ENCODE results near the gene SCP2. TPM values are rescaled to one million over a fixed set of nuclear protein-coding genes. Genes with fewer than 3 reads are reported as not detected.

SCP2 gene
- total RNA-seq, 4 donors from 2014 or later = 97.8 to 194 (median 118) TPM

DNA sequence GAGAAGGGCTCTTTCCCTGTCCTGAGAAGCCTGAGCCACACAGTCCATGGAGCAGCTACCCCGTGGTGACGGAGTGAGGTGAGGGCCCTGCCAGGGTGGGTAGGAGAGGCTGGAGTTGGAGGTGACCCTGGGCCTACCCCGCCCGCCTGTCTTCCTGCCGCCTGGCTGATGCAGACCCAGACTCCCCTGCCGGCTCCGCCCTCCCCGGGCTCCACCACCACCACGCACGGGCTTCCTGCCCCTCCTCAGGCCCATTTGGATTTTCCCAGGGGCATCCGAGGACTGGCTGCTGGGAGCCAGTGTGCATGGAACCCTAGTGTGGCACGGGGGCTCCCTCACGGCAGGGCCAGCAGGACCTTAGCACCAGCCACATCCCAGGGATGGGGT, 167.4 kb downstream of the SCP2 start:
- TF ChIP-seq, protein P1, sequence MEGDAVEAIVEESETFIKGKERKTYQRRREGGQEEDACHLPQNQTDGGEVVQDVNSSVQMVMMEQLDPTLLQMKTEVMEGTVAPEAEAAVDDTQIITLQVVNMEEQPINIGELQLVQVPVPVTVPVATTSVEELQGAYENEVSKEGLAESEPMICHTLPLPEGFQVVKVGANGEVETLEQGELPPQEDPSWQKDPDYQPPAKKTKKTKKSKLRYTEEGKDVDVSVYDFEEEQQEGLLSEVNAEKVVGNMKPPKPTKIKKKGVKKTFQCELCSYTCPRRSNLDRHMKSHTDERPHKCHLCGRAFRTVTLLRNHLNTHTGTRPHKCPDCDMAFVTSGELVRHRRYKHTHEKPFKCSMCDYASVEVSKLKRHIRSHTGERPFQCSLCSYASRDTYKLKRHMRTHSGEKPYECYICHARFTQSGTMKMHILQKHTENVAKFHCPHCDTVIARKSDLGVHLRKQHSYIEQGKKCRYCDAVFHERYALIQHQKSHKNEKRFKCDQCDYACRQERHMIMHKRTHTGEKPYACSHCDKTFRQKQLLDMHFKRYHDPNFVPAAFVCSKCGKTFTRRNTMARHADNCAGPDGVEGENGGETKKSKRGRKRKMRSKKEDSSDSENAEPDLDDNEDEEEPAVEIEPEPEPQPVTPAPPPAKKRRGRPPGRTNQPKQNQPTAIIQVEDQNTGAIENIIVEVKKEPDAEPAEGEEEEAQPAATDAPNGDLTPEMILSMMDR (IDR thresholded peaks at IDR 0.05) = no peak
- TF ChIP-seq POLR2A (IDR thresholded peaks at IDR 0.05) = no peak
- Histone ChIP-seq H3K27me3 (no peaks in the 10 kb centered on the region), H3K27ac (no peak overlapping the region), H3K36me3 (no peaks in the 10 kb centered on the region), H3K4me1 (peaks cover 0 to 10% (median 0%) of the 10 kb centered on the region in 3 donors), H3K4me3 (no peak overlapping the region), H3K9me3 (peaks cover 0 to 4% (median 0%) of the 10 kb centered on the region in 3 donors)
- WGBS, 2 donors = 61% methylated on average over 5 of the region's 13 CpGs; no CpG with 5 or more reads in 1 of the 2 donors
- DNase-seq = no peak
- intact Hi-C loops (cut with DNase I) = no loop called here

Small RNA genes lying within 50 kb of the gene (small RNA-seq; reads per million reads assigned to genes)
- gene AC099677.1 (0 reads per million in 4 donors), gene AC099677.2 (0 reads per million in 4 donors), gene HIGD1AP11 (0 reads per million in 4 donors), gene MIR1273F (0 reads per million in 4 donors), gene MIR1273G (0 reads per million in 4 donors), gene MIR5095 (0 reads per million in 4 donors)

Other genes starting within 250 kb of the SCP2 start
- gene COA7, start 228.9 kb upstream of the SCP2 start, total RNA-seq = 10 to 100 TPM; 11.2 to 13.5 (median 12.3) TPM
- 10 to 100 TPM; 13.9 to 27.8 (median 18.4) TPM for gene ZYG11B, start 200.8 kb upstream of the SCP2 start, total RNA-seq
- gene ZYG11A, start 84.5 kb upstream of the SCP2 start, total RNA-seq = under 1 TPM; 0.22 to 0.95 (median 0.50) TPM
- 100 to 1,000 TPM in 1 of 4 donors, 10 to 100 TPM in 3; 57.8 to 101 (median 77.1) TPM for gene ECHDC2, start 5.5 kb upstream of the SCP2 start, total RNA-seq
- 100 to 1,000 TPM in 1 of 4 donors, 10 to 100 TPM in 2, 1 to 10 TPM in 1; 5.1 to 107 (median 19.0) TPM for gene PODN, start 134.9 kb downstream of the SCP2 start, total RNA-seq
- gene SLC1A7, start 215.4 kb downstream of the SCP2 start, total RNA-seq = under 1 TPM in 1 of 4 donors, not detected in 3; 0.57 TPM

Measured in esophagus squamous epithelium (tissue), 5 donors.